Medulla oblongata (tissue), 1 donor: ENCODE results near the gene ELAC2.

Experiments used
- DNase-seq: peaks from one replicate; pipeline ENCODE4 v3.0.0-alpha.2; 2015; ENCODE audit errors: extremely low spot score

ELAC2 gene

DNA sequence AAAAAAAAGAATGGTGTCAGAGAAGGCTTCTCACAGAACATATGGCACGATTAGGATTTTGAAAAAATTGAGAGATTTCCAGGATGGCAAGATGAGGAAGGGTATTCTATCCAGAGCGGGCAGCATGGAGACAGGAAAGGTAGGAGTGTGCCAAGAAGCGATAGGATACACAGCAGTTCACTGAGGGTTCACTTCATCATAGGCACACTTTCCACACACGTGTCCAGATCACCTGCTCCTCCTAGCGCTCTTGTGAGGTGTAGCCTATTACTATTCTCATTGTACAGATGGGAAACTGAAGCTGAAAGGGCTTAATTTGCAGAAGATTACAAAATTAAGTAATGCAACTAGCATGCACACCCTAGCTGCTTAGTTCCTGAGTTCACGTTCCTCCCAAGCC, 6.2 kb upstream of the ELAC2 start:
- DNase-seq: no peak

DNA sequence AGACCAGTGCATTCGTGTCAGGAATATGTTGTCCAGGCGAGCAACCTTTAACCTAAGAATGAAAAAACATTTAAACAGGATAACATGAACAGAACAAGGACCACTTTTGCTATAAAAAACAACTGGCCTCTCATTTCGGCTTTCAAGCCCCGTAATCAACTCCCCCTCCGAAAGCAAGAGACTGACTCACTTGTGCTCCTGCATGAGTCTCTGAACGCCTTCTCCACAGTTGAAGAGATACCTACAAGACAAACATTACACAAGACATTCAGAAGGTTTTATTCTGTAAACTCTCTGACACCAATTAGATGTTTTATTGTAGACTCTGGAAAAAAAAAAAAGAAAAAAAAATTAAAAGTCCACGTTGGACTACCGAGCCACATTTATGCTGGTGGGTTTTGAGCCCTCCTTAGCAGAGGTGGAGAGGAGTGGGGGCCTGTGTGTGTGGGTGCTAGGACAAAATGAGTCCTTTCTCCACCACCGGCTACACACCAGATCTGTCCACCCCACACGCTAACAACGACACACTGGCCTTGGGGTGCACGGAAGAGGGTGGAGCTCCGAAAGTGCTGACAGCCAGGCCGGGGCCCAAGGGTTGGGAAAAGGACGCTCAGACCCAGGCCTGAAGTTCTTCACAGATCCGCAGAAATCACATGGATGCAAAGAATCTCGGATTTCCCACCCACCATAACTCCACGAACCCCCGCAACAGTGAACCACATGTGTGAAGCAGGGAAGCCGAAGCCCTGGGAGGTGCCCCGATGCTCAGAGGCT, 759 bp downstream of the ELAC2 start:
- DNase-seq: peak; percentile 26

DNA sequence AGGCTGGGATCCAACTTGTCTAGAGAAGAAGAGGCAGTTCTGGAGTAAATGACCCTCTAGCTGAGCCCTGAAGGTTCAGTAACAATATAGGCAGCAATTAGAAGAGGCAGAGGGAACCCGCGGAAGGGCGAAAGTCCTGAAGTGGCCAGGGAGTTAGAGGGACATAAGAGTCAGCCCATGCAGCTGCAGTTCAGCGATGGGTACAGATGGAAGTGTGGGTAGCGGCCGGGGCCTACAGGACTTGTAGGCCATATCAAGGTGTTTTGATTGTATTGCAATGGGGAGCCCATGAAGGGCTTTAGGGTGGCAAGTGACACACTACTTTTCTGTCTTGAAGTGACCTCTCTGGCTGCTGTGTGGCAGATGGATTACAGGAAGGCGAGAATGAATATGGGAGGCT, 3.0 kb downstream of the ELAC2 start:
- DNase-seq: no peak

DNA sequence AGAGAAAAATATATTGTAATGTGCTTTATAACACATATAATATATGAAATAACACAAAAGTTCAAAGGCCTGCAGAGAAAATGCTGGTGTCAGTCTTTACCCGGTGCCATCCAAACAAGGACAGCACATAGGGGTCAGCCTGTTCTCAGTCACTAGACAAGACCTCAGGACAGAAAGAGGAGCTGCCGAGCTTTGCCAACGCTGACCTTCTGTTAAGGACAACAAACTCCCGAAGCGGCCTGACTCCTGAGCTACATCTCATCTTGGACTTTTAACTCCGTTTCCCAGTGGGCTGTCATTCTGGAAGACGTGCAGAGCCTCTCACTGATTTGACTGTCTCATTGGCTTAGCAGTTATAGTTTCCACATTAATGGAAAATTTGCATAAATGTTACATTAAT, 6.9 kb downstream of the ELAC2 start:
- no peak for DNase-seq

DNA sequence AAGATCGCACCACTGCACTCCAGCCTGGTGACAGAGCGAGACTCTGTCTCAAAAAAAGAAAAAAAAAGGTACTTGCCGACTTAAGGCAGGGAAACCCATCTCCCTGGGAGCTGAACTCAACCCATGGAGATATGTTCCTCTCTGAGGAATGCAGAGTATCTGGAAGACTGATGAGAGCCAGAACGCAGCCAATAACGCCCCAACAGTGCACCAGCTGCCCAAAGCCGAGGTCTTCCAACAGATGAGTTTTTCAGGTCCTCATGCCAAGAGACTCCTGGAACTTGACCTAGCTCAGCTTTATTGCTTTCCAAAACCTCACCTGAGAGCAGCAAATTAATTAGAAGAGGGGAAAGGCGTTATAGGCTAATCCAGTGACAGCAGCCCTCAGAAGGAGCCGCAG, 9.4 kb downstream of the ELAC2 start:
- no peak for DNase-seq

DNA sequence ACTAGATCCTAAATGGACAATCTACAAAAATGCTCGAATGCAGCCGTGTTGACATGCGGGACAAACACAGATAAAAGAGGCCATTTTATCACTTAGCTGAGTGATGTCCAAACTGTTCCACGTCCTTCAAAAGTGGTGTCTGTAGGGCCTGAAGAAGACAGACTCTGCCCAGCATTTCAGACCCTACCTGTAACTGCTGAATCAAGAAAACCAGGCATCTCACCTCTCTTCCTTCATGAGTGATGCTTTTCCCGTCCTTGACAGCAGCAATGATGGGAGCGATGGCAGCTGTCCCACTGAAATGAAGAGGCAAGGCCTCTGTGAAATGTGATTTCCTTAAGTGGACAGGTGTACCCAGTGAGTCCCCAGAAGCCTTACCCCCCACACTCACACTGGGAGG, 12.3 kb downstream of the ELAC2 start:
- DNase-seq: no peak

DNA sequence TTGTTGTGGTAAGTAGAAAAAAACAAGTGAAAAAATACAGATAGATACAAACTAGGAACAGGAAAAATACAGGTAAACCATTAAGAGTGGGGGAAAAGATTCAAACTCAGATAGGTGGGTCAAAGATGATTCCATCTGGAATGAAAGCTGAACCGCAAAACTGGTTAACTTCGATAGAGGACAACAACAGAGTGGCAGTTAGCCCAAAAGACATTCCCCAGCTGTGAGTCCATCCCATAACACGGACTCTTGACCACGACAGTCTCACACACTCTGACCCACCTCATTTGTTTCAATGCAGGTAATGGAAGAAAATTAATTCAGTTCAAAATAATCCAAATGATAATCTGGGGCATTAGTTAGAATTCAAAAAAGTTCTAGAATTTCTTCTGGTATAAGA, 13.5 kb downstream of the ELAC2 start:
- no peak for DNase-seq

DNA sequence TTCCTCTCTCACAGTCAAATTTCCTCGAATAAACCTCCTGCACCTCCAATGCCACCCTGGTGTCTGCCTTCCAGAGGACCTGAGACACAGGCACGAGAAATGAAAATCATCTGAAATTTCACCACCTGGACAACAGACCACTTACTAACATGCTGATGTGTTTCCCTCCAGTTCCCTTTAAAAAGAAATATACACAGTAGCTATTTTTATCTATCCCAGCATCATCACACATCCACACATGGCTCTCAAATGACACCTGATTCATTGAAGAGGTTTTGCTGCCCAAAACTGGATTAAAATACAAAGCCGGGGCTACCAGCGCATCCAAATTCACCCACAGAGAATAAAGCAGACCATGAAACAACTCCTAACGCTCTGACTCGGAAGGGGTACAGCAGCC, 13.9 kb downstream of the ELAC2 start:
- no peak for DNase-seq

DNA sequence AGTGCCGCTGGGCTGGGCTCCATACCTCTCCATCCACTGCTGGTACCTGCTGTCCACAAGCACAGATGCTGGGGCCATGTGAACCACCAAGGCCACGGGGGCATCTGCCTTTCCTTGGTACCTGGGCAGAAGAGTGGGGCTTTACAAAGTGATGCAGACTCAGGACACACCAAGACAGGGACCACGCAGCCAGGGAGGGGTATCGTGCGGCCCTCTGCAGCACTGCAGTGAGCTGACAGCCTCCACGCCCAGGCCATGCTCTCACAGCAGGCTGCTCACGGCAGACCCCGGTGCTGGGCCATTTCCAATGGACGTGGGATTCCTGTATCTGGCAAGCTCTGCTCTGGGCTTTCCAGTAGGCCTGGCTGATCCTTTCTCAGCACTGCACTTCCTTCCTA, 14.4 kb downstream of the ELAC2 start:
- DNase-seq: no peak

DNA sequence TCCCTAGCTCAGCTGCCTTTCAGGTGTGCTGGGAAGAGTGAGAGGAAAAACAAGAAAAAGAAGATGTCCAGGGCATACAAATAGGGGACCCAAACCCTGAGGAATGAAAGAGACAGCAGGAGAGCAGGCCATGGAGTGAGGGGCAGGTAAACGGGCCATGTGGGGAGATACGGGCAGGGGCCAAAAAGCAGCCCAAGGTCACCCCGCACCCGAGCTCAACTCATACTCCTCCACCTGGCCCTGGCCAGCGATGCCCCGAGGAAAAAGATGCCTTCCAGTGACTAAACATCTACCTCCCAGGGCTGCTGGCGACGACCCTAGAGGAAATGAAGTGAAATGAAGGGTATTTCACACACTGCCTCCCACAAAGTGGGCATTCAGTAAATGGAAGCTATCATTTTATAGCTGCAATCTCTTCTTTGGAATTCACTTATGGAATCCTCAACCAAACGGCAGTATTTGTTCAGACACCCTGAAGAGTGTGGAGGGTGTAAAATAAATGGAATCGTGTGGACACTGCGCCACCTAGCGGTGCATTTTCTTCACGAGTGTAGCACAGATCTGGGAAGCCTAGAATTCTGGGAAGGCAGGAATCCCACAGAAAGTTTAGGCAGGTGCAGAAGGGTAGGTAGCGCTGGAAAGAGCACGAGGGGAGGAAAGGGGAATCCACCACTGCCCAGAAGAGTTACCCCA, 14.9 kb downstream of the ELAC2 start:
- peak; percentile 81 for DNase-seq

DNA sequence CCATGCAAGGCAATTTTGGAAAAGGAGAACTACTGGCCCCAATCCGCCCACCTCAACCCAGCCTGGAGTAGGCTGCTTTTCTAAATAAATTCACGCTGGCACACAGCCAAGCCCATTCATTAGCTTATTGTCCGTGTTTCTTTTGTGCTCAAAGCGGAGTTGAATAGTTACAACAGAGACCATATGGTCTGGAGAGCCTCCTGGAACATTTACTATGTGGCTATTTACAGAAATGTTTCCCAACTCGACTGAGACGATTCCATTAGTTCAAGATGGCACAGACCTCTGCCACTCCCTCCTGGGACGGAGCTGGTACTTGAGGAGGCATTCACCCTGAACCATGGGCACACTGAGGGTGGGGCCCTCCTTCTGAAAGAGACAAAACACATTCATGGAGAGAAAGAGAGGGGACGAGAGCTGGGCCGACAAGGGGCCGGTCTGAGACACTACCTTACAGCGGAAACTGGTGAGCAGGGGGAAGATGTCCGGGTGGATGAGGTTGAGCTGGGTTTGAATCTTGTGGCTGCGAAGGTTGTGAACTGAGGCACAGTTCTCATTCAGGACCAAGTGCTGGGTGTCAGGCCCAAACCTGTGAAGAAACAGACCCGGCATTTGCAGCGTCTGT, 15.7 kb downstream of the ELAC2 start:
- no peak for DNase-seq

DNA sequence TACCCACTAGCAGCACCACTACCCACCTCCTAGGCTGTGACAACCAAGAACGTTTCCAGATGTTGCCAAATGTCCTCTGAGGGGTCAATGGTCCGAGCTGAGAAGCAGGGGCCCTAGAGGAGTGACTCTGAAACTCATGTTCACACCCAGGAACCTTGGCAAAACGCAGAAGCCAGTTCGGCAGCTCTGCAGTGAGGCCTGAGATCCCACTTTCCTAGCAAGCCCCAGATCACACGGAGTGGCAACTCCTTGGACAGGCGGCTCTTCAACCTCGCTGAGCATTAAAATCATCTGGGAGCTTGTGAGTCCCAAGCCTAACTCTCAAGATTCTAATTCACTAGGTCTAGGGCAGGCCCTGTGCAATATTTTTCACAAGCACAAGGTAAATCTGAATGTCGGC, 17.3 kb downstream of the ELAC2 start:
- no peak for DNase-seq

DNA sequence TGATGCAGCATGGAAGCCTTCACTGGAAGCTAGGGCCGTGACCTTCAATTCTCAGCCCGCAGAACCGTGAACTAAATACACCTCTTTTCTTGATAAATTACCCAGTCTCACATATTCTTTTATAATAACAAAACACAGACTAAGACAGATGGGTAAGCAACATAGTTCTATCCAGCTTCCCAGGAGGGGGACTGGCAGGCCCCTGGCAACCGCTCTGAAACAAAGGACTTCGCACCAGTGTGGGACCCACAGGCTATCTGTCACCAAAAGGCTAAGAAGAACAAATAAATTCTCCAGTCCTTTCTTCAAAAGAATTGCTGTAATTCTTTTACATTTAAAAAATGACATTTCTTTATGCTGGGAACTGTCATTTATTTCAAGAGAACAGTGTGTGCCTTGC, 19.0 kb downstream of the ELAC2 start:
- DNase-seq: no peak

DNA sequence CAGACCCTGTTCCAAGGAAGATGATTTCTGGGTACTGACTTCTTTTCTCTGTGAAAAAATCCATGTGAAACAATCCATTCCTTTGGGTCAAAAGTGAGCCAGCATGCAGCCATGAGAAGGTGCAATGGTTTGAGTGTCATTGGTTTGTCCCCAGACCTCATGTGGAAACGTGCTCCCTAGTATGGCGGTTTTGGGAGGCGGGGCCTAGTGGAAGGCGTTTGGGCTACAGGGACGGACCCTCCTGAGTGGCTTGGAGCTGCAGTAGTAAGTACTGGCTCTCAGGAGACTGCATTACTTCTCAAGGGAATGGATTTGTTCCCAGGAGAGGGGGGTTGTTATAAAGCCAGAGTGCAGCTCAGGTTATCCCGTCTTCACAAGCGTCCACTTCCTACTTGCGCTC, 19.4 kb downstream of the ELAC2 start:
- DNase-seq: no peak

DNA sequence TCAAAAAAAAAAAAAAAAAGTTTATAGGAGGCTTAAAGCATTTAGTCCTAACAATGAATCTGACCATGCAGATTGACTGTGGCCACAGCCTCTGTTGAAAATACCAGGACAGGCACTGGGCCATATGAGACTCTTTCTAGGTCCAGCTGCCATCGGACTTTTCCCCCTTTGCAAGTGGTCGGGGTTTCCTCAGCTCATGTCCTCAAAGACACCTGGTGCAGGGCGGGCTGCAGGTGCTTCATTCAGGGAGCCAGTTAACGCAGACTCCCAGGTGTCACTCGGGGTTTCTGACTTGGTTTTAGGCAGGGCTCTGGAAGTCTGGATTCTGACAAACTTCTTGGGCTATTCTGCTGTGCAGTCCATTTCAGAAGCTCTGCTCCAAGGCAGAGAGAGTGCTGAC, 20.9 kb downstream of the ELAC2 start:
- no peak for DNase-seq

DNA sequence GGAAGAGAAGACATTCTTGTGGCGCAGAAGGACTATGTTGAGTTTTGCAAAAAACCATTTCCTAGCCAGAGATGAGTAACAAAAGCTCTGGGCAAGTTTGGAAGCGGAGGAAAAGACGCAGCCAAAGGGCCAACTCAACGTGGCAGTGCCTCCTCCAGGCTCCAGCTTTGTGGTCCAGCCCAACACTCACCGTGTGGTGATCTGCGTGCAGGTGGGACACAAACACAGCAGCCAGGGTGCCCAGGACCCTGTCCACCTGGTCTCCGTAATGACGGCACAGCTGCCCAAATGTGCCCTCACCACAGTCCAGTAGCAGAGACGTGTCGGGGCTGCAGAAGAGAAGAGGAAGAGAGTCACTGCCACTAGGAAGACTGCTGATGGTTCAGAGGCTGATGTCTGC, 21.5 kb downstream of the ELAC2 start:
- no peak for DNase-seq

DNA sequence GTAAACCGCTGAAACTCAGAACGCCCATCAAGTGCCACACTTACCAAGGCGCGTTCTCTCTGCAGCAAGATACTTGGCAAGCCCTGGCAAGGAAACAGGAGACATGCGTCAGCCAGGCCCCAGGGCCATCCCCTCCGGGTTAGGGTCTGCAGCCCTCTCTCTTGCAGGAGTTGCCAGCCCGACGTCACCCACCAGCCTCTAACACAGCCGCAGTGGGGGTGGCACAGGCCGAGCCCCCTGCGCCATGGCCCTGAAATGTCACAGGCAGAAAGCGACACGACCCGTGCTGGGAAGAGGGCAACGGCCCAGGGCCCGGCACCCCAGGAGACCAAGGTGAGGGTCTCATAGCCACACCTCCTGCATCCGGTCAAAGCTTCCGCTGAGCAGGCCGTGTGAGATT, 21.9 kb downstream of the ELAC2 start:
- no peak for DNase-seq

DNA sequence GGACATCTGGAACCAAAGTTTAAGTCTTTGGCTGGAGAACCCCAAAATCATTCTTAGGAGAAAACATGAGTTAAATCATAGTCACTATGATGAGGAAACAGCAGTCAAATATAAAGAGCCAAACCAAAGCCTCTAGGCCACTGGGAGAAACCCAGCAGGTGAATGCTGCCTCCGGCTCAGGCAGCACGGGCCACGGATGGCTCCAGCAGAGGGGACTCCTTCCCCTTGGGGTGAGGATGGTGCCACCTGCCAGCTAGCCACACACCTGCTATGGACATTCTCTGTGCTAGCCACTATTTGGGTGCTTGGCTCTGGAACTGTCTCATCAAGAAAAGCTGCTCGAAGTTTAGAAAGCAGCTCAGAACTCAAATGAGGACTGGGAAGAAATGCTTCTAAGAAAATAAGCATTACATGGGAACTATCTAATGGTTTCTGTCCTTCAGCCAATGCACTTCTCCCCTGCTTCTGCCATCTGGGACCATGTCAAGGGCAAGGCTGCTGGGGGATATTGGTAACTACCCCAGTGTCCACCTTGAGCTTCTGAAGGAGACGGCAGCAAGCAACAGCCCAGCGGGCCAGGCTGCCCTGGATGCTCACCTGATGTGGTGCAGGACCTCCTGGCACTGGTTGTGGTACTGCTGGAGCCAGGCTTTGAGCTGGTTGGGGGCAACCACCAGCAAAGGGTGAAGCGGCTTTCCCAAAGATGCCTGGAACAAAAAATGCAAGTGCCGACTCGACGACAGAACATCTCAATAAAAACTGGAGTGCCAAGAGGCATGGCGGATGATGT, 22.5 kb downstream of the ELAC2 start:
- DNase-seq: no peak

DNA sequence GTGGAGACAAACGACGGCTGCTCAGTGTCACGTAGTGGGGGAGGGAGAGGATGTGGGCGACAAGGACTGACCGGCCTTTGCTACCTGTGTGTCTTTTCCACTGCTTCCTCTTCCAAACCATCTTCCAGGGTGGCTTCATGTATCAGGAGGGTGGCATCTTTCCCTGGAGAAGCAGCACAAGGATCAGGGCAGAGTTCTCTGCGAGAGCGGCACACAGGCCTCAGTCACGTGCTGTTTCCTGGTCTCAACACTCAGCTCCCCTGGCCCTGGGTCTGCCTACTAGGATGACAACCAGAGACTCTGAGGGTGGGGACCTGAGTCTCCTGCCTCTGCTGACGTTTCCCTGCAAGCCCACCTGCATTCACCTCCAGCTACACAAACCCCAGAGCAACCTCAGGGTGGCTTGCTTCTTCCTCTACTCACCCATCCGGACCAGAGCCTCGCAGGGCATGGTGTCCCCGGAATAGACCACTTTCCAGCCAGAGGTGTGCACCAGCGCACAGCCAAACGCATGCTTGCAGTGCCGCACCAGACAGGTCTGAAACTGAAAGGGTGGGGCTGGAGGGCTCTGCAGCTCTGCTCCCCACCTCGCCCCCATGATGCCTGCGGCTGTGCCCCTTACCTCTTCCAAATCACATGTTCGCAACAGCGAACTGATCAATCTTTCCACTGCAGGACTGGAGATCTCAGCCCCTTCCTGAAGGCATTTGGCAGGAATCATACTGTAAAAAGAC, 23.3 kb downstream of the ELAC2 start:
- DNase-seq: no peak

DNA sequence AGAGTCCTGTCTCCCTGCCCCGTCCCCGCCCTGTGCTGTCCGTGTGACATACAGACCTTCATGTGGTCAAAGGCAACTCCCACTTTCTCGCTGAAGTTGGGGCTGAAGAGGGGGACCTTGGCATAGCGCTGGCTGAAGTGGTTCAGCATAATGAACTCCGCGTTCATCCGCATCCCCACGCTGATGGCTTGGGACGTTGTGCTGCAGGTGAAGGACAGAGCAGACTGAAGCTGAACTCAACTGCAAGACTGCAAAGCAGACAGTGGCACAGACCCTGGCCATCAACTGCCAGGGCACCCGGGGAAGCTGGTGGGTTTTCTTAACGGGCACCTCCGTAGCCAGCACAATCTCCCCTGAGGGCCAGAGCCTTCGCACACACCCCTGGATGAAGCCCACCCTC, 24.2 kb downstream of the ELAC2 start:
- no peak for DNase-seq

DNA sequence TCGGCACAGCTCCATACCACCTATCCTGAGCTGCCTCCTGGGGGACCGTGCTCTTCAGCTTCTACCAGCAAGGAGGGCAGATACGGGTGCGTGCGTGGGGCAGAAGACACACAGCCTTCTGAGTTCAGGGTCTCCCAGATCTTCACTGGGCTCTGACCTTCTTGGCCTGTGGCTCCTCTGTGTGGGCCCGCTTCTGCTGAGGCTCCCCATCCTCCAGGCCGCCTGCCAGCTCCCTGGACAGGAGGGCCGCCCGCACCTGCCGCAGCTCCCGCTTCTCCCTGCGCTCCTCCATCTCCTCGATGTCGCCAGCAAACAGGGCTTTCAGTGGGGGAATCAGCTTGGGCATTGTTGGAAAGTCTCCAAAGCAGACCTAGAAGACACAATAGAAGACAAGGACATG, 25.2 kb downstream of the ELAC2 start:
- DNase-seq: no peak

DNA sequence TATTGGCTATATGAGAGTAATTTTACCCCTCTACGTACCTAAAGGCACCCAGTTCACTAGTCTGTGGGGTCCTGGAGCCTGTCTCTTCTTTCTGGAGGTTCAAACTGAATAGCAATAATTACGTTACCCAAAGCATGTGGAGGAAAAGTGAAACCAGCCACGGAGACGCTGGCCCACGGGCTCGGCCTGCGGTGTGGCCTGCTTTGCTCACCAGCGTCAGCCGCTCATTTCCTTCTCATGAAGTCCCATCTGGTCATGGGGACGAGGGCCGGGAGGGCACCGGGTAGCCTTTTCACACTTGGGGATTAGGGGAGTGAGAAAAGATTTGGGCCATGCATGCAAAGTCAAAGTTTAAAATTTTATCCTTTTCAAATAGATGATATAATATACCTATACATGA, 26.9 kb downstream of the ELAC2 start:
- no peak for DNase-seq
